H9 (cell line): ENCODE results near the gene ARL13A. TPM values are rescaled to one million over a fixed set of nuclear protein-coding genes. Genes with fewer than 3 reads are reported as not detected.

Experiments used
- DNase-seq: peaks from one replicate; pipeline ENCODE4 v3.0.0-alpha.2; 2017
- H2AFZ ChIP-seq: one replicate; pipeline ENCODE4 v1.6.1; 2013; ENCODE audit warnings: mild to moderate bottlenecking, low read length, control low read depth, moderate library complexity
- H2AK5ac ChIP-seq: 2 replicates; pipeline ENCODE4 v1.6.1; 2013; ENCODE audit warnings: low read length, control low read depth, mixed read lengths; ENCODE audit not compliant: insufficient read length
- H2BK120ac ChIP-seq: one replicate; pipeline ENCODE4 v1.6.1; 2013; ENCODE audit warnings: low read depth, mild to moderate bottlenecking, low read length, control low read depth, inconsistent platforms; ENCODE audit not compliant: poor library complexity, severe bottlenecking
- H2BK12ac ChIP-seq: 2 replicates; pipeline ENCODE4 v1.6.1; 2013; ENCODE audit warnings: low read length, control low read depth, mixed read lengths, low read depth; ENCODE audit not compliant: insufficient read length
- H2BK15ac ChIP-seq: 2 replicates; pipeline ENCODE4 v1.6.1; 2013; ENCODE audit warnings: low read depth, low read length, control low read depth
- H2BK20ac ChIP-seq: one replicate; pipeline ENCODE4 v1.6.1; 2013; ENCODE audit warnings: low read depth, mild to moderate bottlenecking, low read length, control low read depth, inconsistent platforms; ENCODE audit not compliant: poor library complexity, severe bottlenecking
- H2BK5ac ChIP-seq: 2 replicates; pipeline ENCODE4 v1.6.1; 2013; ENCODE audit warnings: low read length, control low read depth, mixed read lengths; ENCODE audit not compliant: insufficient read length
- H3K14ac ChIP-seq: 2 replicates; pipeline ENCODE4 v1.6.1; 2013; ENCODE audit warnings: low read length, control low read depth; ENCODE audit not compliant: insufficient read depth
- H3K18ac ChIP-seq: 2 replicates; pipeline ENCODE4 v1.6.1; 2013; ENCODE audit warnings: low read depth, mild to moderate bottlenecking, mixed read lengths, low read length, control low read depth; ENCODE audit not compliant: insufficient read length
- H3K23ac ChIP-seq: 2 replicates; pipeline ENCODE4 v1.6.1; 2013; ENCODE audit warnings: low read length, control low read depth, mixed read lengths, low read depth; ENCODE audit not compliant: insufficient read length
- H3K23me2 ChIP-seq: 2 replicates; pipeline ENCODE4 v1.6.1; 2013; ENCODE audit warnings: low read depth, mild to moderate bottlenecking, mixed read lengths, low read length, control low read depth; ENCODE audit not compliant: insufficient read length, poor library complexity, severe bottlenecking
- H3K27ac ChIP-seq: 2 replicates; pipeline ENCODE4 v1.5.1; 2013; ENCODE audit warnings: low read length, control low read depth, mixed read lengths, low read depth; ENCODE audit not compliant: insufficient read length
- H3K27me3 ChIP-seq: 2 replicates; pipeline ENCODE4 v1.6.1; 2013; ENCODE audit warnings: low read length, control low read depth, inconsistent platforms; ENCODE audit not compliant: insufficient read depth
- H3K4ac ChIP-seq: 2 replicates; pipeline ENCODE4 v1.6.1; 2013; ENCODE audit warnings: low read depth, mild to moderate bottlenecking, control low read depth, inconsistent platforms, low read length, moderate library complexity
- H3K4me1 ChIP-seq: 2 replicates; pipeline ENCODE4 v1.6.1; 2013; ENCODE audit warnings: low read length, control low read depth, inconsistent platforms; ENCODE audit not compliant: insufficient read depth
- H3K4me2 ChIP-seq: 2 replicates; pipeline ENCODE4 v1.6.1; 2013; ENCODE audit warnings: low read length, control low read depth, mixed read lengths; ENCODE audit not compliant: insufficient read length, insufficient read depth
- H3K56ac ChIP-seq: 2 replicates; pipeline ENCODE4 v1.6.1; 2013; ENCODE audit warnings: low read depth, mild to moderate bottlenecking, mixed read lengths, low read length, control low read depth; ENCODE audit not compliant: insufficient read length
- H3K79me1 ChIP-seq: 2 replicates; pipeline ENCODE4 v1.6.1; 2013; ENCODE audit warnings: low read depth, mild to moderate bottlenecking, moderate library complexity, low read length, control low read depth, inconsistent platforms; ENCODE audit not compliant: insufficient read depth, poor library complexity, severe bottlenecking
- H3K79me2 ChIP-seq: 2 replicates; pipeline ENCODE4 v1.6.1; 2013; ENCODE audit warnings: low read length, control low read depth, inconsistent platforms; ENCODE audit not compliant: insufficient read depth
- H3K9ac ChIP-seq: 2 replicates; pipeline ENCODE4 v1.6.1; 2013; ENCODE audit warnings: low read length, control low read depth, mixed read lengths; ENCODE audit not compliant: insufficient read length; ENCODE audit errors: extremely low read depth
- H3K9me3 ChIP-seq: one replicate; pipeline ENCODE4 v1.6.1; 2013; ENCODE audit warnings: low read depth, low read length, inconsistent platforms; ENCODE audit not compliant: control insufficient read depth
- H3T11ph ChIP-seq: one replicate; pipeline ENCODE4 v1.6.1; 2013; ENCODE audit warnings: mild to moderate bottlenecking, low read length, control low read depth, inconsistent platforms
- H4K20me1 ChIP-seq: one replicate; pipeline ENCODE4 v1.6.1; 2013; ENCODE audit not compliant: control insufficient read depth, insufficient read length, insufficient read depth
- H4K5ac ChIP-seq: 2 replicates; pipeline ENCODE4 v1.6.1; 2013; ENCODE audit warnings: low read depth, mild to moderate bottlenecking, mixed read lengths, low read length, control low read depth; ENCODE audit not compliant: insufficient read length
- H4K8ac ChIP-seq: replicated peaks from 2 replicates; pipeline ENCODE4 v1.6.1; 2013; ENCODE audit warnings: low read length, control low read depth, mixed read lengths, low read depth; ENCODE audit not compliant: insufficient read length
- H4K91ac ChIP-seq: 2 replicates; pipeline ENCODE4 v1.6.1; 2013; ENCODE audit warnings: low read depth, mild to moderate bottlenecking, moderate library complexity, mixed read lengths, low read length, control low read depth; ENCODE audit not compliant: insufficient read length
- H3K27ac Mint-ChIP-seq, 3 experiments: 2 replicates in 2 of 3; 3 replicates in 1 of 3; pipeline ENCODE4 v1.8.0; 2020 to 2021; ENCODE audit warnings: mixed read lengths in 3 of 3, mild to moderate bottlenecking in 1 of 3, moderate library complexity in 1 of 3
- H3K27me3 Mint-ChIP-seq: 2 replicates; pipeline ENCODE4 v1.8.0; 2021; ENCODE audit warnings: low read depth, mild to moderate bottlenecking, moderate library complexity, mixed read lengths
- H3K36me3 Mint-ChIP-seq, 3 experiments: 2 replicates in 2 of 3; 3 replicates in 1 of 3; pipeline ENCODE4 v1.8.0; 2020 to 2021; ENCODE audit warnings: low read depth in 3 of 3, mixed read lengths in 3 of 3; ENCODE audit not compliant: insufficient read depth in 1 of 3
- H3K4me1 Mint-ChIP-seq, 2 experiments: 2 replicates each; pipeline ENCODE4 v1.8.0; 2020; ENCODE audit warnings: mixed read lengths in 2 of 2
- H3K4me3 Mint-ChIP-seq, 2 experiments: 2 replicates in 1 of 2; 3 replicates in 1 of 2; pipeline ENCODE4 v1.8.0; 2020 to 2021; ENCODE audit warnings: mild to moderate bottlenecking in 2 of 2, mixed read lengths in 2 of 2, moderate library complexity in 1 of 2
- H3K9me3 Mint-ChIP-seq, 2 experiments: 2 replicates in 1 of 2; 3 replicates in 1 of 2; pipeline ENCODE4 v1.8.0; 2020; ENCODE audit warnings: mild to moderate bottlenecking in 2 of 2, mixed read lengths in 2 of 2, moderate library complexity in 1 of 2
- WGBS: extraction: QIAGEN DNeasy Blood & Tissue Kit; methylation state at CpG from one replicate; pipeline ENCODE4 v1.1.7; 2013; ENCODE audit warnings: missing lambda C conversion rate, low lambda C conversion rate, mixed read lengths; ENCODE audit not compliant: insufficient read length; ENCODE audit errors: extremely low coverage; 5-methylcytosine and 5-hydroxymethylcytosine counted together
- total RNA-seq: library from RNA; stranded (reverse); gene quantifications from 2 replicates; pipeline ENCODE4 v1.2.1, GENCODE V29; 2021
- TF ChIP-seq, protein P1 (sequence below): fragments of 200-600 bp; sonication (generic); conservative IDR thresholded peaks from 3 replicates; pipeline ENCODE4 v1.8.0; 2021; ENCODE audit warnings: antibody characterized with exemption, mild to moderate bottlenecking

Gene ARL13A
- total RNA-seq, 1 experiment from 2014 or later, result not detected

DNA sequence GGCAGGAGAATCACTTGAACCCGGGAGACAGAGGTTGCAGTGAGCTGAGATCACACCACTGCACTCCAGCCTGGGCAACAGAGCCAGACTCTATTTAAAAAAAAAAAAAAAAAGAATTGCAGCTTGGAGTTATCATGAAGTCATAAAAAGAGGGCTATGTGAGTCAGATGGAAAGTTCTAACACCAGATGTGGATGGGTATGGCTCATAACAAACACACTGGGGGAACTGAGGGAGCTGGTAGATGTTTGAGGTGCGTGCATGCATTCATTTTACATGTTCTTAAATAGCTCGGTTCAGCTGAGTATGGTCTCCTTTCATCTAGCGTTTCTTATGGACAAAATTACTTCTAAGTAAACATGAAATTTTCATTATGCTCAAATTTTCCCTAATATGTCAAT lies 70.7 kb downstream of the ARL13A start:
- Histone ChIP-seq H3K79me2 (no peaks in the 10 kb centered on the region), H3K23me2 (no peaks in the 10 kb centered on the region), H2BK20ac (no peak overlapping the region), H4K20me1 (no peaks in the 10 kb centered on the region), H3T11ph (no peak overlapping the region), H3K23ac (no peak overlapping the region), H3K27ac (no peak overlapping the region), H2BK12ac (no peak overlapping the region), H3K4ac (no peak overlapping the region), H4K8ac (no peak overlapping the region), H4K5ac (no peak overlapping the region), H3K9me3 (peaks cover 12% of the 10 kb centered on the region), H3K4me2 (no peak overlapping the region), H2AK5ac (no peak overlapping the region), H2BK120ac (no peak overlapping the region), H3K18ac (no peak overlapping the region), H3K9ac (no peak overlapping the region), H3K79me1 (no peaks in the 10 kb centered on the region), H3K14ac (no peak overlapping the region), H3K56ac (no peak overlapping the region), H2AFZ (no peak overlapping the region), H2BK5ac (no peak overlapping the region), H3K27me3 (no peaks in the 10 kb centered on the region), H4K91ac (no peak overlapping the region), H2BK15ac (no peak overlapping the region), H3K4me1 (no peaks in the 10 kb centered on the region)
- Mint-ChIP-seq H3K36me3 (peaks cover 8 to 36% (median 14%) of the 10 kb centered on the region in 3 experiments), H3K4me3 (no peak overlapping the region), H3K4me1 (no peaks in the 10 kb centered on the region), H3K27me3 (no peaks in the 10 kb centered on the region), H3K9me3 (peaks cover 54 to 56% of the 10 kb centered on the region in 2 experiments), H3K27ac (no peak overlapping the region)
- WGBS, result no CpG with 5 or more reads among the region's 4 CpGs
- TF ChIP-seq, protein P1, sequence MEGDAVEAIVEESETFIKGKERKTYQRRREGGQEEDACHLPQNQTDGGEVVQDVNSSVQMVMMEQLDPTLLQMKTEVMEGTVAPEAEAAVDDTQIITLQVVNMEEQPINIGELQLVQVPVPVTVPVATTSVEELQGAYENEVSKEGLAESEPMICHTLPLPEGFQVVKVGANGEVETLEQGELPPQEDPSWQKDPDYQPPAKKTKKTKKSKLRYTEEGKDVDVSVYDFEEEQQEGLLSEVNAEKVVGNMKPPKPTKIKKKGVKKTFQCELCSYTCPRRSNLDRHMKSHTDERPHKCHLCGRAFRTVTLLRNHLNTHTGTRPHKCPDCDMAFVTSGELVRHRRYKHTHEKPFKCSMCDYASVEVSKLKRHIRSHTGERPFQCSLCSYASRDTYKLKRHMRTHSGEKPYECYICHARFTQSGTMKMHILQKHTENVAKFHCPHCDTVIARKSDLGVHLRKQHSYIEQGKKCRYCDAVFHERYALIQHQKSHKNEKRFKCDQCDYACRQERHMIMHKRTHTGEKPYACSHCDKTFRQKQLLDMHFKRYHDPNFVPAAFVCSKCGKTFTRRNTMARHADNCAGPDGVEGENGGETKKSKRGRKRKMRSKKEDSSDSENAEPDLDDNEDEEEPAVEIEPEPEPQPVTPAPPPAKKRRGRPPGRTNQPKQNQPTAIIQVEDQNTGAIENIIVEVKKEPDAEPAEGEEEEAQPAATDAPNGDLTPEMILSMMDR, result no peak
- DNase-seq, result no peak

Other genes starting within 250 kb of the ARL13A start
- gene SYTL4, start 237.6 kb upstream of the ARL13A start, total RNA-seq, result 0.13 TPM in 1 of 2 replicates, not detected in the other
- 28.9 and 30.2 TPM in 2 replicates for gene CSTF2, start 149.3 kb upstream of the ARL13A start, total RNA-seq
- gene NOX1, start 95.3 kb upstream of the ARL13A start, total RNA-seq, result not detected in 2 replicates
- 0.44 and 0.77 TPM in 2 replicates for gene XKRX, start 40.8 kb upstream of the ARL13A start, total RNA-seq
- 13.7 and 16.0 TPM in 2 replicates for gene TRMT2B, start 82.4 kb downstream of the ARL13A start, total RNA-seq
- 3.2 and 4.3 TPM in 2 replicates for gene TMEM35A, start 109.2 kb downstream of the ARL13A start, total RNA-seq
- gene CENPI, start 128.5 kb downstream of the ARL13A start, total RNA-seq, result 19.4 and 20.0 TPM in 2 replicates